RKO (cell line): Measurements from ENCODE around the gene SCIN.
"Not testable (repeated sequence)": the region's sequence is repeated elsewhere in the genome, so short reads cannot be mapped to it uniquely, and the experiment has no call there.

Experiments
- DNase-seq: peaks from one replicate; pipeline ENCODE4 v3.0.0-alpha.2; 2016; ENCODE audit warnings: low spot score

SCIN gene

DNA sequence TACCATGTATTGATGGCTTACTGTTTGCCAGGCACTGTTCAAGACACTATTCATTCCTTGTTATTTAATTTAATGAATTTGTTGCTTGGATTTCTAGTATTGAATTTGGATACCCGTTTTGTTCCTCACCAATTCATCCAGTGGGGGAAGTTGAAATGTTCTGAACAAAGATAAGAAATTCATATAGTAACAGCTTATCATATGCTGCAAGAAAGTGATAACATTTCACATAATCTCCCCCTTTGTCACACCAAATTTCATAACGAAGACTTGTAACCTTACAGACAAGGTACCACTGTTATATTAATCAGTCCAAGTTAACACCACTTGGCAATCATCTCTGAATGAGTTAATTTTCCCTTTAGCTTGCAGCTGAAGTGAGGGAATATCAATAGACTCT, 42.1 kb downstream of the SCIN start:
- no peak for DNase-seq

DNA sequence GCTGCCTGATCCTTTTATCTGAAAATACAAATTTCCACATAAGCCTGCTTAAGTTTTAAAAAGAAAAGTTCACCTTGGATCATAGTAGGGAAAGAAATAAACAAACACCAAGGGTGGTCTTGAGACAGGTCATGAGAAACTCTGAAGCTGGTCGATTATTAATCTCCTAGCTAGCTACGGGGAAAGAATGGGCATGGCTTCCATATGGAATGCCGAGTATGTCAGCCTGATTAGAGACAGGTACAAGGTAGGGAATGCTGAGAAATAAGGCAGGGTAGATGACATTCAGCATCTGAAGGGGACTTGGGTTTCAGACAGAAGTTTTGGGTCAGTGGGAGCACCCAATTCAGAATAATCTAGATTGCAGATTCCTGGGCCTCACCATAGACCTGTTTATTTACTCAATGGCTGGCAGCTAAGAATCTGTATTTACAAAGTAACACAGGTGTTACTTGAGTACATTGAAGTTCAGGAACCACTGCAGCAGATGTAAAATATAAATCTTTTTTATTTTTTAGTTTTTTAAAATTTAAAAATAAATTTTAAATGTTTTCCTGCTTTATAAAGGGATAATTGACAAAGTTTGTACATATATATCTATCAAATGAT, 49.0 kb downstream of the SCIN start:
- no peak for DNase-seq

DNA sequence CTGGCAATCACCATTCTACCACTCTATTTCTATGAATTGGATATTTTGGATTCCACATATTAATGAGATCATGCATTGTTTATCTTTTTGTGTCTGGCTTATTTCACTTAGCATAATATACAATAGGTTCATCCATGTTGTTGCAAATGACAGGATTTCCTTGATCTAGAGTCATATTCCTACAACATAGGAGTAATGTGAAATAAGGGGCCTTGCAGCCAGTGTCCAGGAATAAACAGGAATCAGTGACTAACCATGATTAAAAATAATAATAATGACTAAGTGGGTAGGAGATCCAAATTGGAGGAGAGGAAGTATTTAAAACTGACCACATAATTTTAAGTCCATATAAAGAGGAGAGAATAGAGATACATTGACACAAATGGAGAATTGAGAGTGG, 49.9 kb downstream of the SCIN start:
- DNase-seq, result no peak

- DNase-seq, result no peak
Measured at GRCh38 chr7:12623223-12623622, 52.7 kb downstream of the SCIN start.

- DNase-seq, result peak; percentile 49
Measured at GRCh38 chr7:12623885-12624498, 53.5 kb downstream of the SCIN start.

DNA sequence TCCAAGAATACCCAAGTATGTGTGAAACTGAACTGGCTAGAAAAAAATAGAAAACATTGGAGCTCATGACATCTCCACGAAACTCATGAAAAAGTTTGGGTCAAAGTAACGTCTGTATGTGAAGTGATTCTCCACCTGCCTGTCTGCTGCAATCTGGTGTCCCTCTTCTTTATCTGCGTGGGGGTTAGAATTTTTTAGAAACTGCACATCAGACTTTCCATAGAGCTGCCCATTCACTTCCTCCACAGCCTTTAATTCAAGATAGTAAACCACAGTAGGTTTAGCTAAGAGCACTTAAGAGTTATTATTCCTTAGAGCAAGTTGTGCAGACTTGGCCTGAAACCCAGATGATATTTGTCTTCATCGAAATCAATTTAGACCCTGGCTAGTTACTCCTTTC, 55.3 kb downstream of the SCIN start:
- no peak for DNase-seq

DNA sequence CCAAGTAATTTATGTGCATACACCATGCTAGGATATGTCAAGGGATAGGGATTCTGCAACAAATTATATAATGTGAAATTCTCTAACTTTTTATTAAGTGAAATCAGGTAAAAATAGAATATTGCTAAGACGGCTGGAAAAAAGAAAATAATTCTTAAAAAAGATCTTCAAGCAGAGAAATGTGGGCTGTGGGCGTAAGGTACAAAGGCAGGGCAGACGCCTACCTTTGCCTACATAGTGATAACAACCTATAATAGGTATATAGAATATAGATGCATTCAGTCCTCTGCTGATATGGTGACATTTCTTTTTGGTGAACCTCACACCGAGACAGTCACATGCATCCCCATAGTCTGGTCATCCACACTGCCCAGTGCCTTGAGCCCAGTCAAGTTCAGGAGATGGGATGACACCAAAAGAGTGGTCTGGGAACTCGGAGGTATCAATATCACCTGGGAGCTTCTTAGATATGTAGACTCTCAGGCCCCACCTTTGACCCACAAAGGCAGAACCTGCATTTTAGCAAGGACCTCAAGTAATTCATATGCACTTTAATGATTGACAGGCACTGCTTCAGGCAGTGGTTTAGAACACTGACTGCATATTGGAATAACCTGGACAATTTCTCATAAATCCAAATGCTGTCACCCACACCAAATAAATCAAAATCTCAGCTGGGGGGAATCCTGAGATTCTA, 59.4 kb downstream of the SCIN start:
- no peak for DNase-seq

- DNase-seq, result no peak
Measured at GRCh38 chr7:12630513-12630819, 59.9 kb downstream of the SCIN start.

DNA sequence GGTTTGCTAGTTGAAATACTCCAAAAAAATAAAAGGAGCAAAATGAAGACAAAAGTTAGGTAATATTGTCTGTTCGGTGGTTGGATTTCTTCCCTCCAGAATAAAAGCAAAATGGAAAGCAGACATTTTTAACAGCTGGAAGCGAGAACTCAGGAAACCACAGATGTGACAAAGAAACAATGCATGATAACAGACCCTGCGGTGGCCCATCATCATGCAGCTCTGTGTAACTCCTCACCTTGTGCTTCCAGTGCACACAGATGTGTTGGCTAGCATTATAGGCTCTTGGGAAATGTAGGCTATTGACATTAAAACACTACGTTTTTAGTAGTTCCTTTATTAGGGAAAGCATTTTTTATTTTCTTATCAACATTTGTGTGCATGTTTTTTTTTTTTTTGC, 63.1 kb downstream of the SCIN start:
- no peak for DNase-seq

GRCh38 chr7:12635830-12636229, 65.3 kb downstream of the SCIN start:
- no peak for DNase-seq

GRCh38 chr7:12637328-12637727, 66.8 kb downstream of the SCIN start:
- DNase-seq, result no peak

GRCh38 chr7:12637819-12638592, 67.5 kb downstream of the SCIN start:
- no peak for DNase-seq

DNA sequence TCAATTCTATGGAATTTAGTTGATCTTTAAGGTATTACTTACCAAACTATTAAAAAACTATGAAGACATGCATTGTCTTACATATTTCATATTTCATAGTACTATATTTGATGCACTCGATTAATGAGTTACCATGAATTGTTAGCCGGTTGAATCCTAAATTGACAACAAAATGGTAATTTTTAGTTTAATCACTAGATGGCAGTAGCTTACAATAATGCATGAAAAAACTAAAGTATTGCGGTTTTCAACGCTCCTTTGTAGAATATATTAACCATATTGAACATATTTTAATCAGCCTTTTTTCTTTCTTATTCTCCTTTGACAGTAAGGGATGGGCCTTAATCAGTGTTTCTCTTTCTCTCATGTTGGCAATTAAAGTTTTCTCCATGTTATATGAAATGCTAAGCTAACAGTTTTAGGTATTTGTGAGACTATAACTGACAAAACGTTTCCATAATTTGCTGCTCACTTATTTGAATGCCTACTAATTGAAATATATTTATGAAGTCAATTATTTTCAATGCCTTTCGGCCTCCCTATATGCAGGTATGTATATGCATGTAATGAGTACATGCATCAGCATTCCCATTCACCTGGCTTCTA, 68.4 kb downstream of the SCIN start:
- peak; percentile 53 for DNase-seq

- no peak for DNase-seq
Measured at GRCh38 chr7:12640299-12641096, 70.0 kb downstream of the SCIN start.

GRCh38 chr7:12641196-12641595, 70.7 kb downstream of the SCIN start:
- DNase-seq, result no peak

- no peak for DNase-seq
Measured at GRCh38 chr7:12642508-12642907, 72.0 kb downstream of the SCIN start.

- DNase-seq, result no peak
Measured at GRCh38 chr7:12643001-12643643, 72.6 kb downstream of the SCIN start.

DNA sequence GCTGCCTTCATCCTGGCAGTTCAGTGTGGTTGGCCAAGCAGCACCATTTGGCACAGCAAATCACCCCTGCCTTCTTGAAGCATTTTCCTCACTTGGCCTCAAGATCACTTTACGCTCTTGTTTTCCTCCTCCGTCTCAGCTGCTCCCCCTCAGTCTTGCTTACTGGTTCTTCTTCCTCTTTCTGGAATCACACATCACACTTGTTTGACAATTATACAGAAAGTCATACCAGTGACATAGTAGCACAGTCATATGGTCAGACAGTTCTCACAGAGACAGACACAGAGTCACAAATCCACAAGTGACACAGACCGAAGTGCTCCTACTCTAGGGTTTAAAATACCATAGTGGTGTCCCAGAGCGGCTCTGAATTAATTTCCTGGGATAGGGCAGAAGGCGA, 73.1 kb downstream of the SCIN start:
- no peak for DNase-seq

- DNase-seq, result not testable (repeated sequence)
Measured at GRCh38 chr7:12645212-12645611, 74.7 kb downstream of the SCIN start.

DNA sequence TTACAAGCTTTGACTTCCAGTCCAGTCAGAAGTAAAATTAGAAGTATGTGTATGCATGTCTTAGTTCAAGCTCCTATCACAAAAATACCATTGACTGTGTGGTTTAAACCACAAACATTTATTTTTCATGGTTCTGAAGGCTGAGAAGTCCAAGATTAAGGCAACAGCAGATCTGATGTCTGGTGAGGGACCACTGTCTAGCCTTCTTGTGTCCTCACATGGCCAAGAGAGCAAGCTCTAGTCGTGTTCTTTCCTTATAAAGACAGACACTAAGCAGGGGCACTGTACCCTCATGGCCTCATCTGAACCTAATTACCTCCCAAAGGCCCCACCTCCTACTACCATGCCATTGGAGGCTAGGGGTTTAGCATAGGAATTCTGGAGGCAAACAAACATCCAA, 75.6 kb downstream of the SCIN start:
- no peak for DNase-seq
